Activated CD8-positive, alpha-beta T cell treated with anti-CD3 and anti-CD28 coated beads for 36 hours (primary cell): ENCODE data around the gene PPP6C. TPM values are rescaled to one million over a fixed set of nuclear protein-coding genes. Genes with fewer than 3 reads are reported as not detected.
"Not testable (repeated sequence)": the region's sequence is repeated elsewhere in the genome, so short reads cannot be mapped to it uniquely, and the experiment has no call there.

Experiments used
- ATAC-seq: fragments of 200-7000 bp; cut with Tn5 transposase; one replicate; pipeline ENCODE4 v1.10.0; 2021; ENCODE audit warnings: mild to moderate bottlenecking, moderate library complexity
- CTCF ChIA-PET: fragments of 350-600 bp; sonication (Branson Sonifier 250); formaldehyde crosslinking; loops from one replicate; lab custom pipeline; 2021; ENCODE audit warnings: antibody characterized with exemption; lab: Charles Lee
- POLR2A ChIA-PET: fragments of 350-600 bp; sonication (Branson Sonifier 250); formaldehyde crosslinking; loops from one replicate; lab custom pipeline; 2021; ENCODE audit warnings: antibody characterized with exemption; lab: Charles Lee
- DNase-seq: peaks from one replicate; pipeline ENCODE4 v3.0.0-alpha.2; 2020
- H3K27ac Mint-ChIP-seq: one replicate; pipeline ENCODE4 v1.8.0; 2021; ENCODE audit warnings: mild to moderate bottlenecking, mixed read lengths
- H3K27me3 Mint-ChIP-seq: one replicate; pipeline ENCODE4 v1.8.0; 2021; ENCODE audit warnings: mixed read lengths
- H3K36me3 Mint-ChIP-seq: one replicate; pipeline ENCODE4 v1.8.0; 2021; ENCODE audit warnings: low read depth, mixed read lengths
- H3K4me1 Mint-ChIP-seq: one replicate; pipeline ENCODE4 v1.8.0; 2021; ENCODE audit warnings: low read depth, mixed read lengths
- H3K4me3 Mint-ChIP-seq: one replicate; pipeline ENCODE4 v1.8.0; 2021; ENCODE audit warnings: mild to moderate bottlenecking, moderate library complexity, mixed read lengths
- H3K9me3 Mint-ChIP-seq: one replicate; pipeline ENCODE4 v1.8.0; 2021; ENCODE audit warnings: mixed read lengths
- CTCF ChIP-seq: fragments of 200-600 bp; IDR thresholded peaks from one replicate; pipeline ENCODE4 v1.8.0; 2022; ENCODE audit warnings: antibody characterized with exemption, mild to moderate bottlenecking
- intact Hi-C: fragments of 100-400 bp; cut with micrococcal nuclease; formaldehyde crosslinking; loops from one replicate; pipeline ENCODE4 v1.10.0; 2022
- total RNA-seq, 2 experiments: library from RNA; stranded (reverse); gene quantifications; one replicate each; pipeline ENCODE4 v1.2.3, GENCODE V29; 2021

The PPP6C gene
- total RNA-seq, 2 experiments from 2014 or later: 43.1 to 44.8 TPM

GRCh38 chr9:125180876-125181275, 8.7 kb downstream of the PPP6C start:
- no peak for DNase-seq
- peaks cover 58% of the 10 kb centered on the region for H3K4me1 Mint-ChIP-seq
- TF ChIP-seq CTCF: no peak
- intact Hi-C loops: no loop called here
- no peak for ATAC-seq
- peaks cover 5% of the 10 kb centered on the region for H3K9me3 Mint-ChIP-seq
- peaks cover 31% of the 10 kb centered on the region for H3K36me3 Mint-ChIP-seq
- H3K27ac Mint-ChIP-seq: peak overlapping the region; percentile 34
- H3K4me3 Mint-ChIP-seq: no peak overlapping the region
- ChIA-PET CTCF (no interaction called here), POLR2A (interaction anchor here (0.9 kb wide), 1 partner anchor 10 kb away, joined by 3 read pairs; no protein-coding TSS in a partner anchor)
- H3K27me3 Mint-ChIP-seq: no peaks in the 10 kb centered on the region

DNA sequence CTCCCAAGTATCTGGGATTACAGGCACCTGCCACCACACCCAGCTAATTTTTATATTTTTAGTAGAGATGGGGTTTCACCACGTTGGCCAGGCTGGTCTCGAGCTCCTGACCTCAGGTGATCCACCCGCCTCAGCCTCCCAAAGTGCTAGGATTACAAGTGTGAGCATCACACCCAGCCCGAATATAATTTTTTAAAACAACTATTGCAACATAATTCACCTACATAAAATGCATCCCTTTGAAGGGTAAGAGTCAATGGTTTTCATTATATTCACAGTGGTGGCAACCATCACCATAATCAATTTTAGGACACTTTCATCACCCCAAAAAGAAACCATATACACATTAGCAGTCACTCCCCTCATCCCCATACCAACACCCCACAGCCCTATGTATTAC, 9.8 kb downstream of the PPP6C start:
- intact Hi-C loops, H3K4me3 Mint-ChIP-seq, DNase-seq, H3K27me3 Mint-ChIP-seq, CTCF ChIA-PET, H3K9me3 Mint-ChIP-seq, ATAC-seq: not testable (repeated sequence)
- Mint-ChIP-seq H3K36me3 (peaks cover 28% of the 10 kb centered on the region), H3K4me1 (peaks cover 54% of the 10 kb centered on the region), H3K27ac (peak overlapping the region; percentile 52)
- POLR2A ChIA-PET: interaction anchor here (1.2 to 1.5 kb wide), 2 partner anchors 9 to 11 kb away, joined by 3 to 5 read pairs; no protein-coding TSS in a partner anchor

- Mint-ChIP-seq H3K27me3 (no peaks in the 10 kb centered on the region), H3K4me1 (peaks cover 50% of the 10 kb centered on the region), H3K4me3 (no peak overlapping the region), H3K27ac (peak overlapping the region; percentile 78), H3K36me3 (peaks cover 24% of the 10 kb centered on the region), H3K9me3 (peaks cover 2% of the 10 kb centered on the region)
- DNase-seq: no peak
- no peak for ATAC-seq
- no peak for TF ChIP-seq CTCF
- ChIA-PET POLR2A (interaction anchor here (1.5 kb wide), 1 partner anchor 10 kb away, joined by 5 read pairs; no protein-coding TSS in a partner anchor), CTCF (no interaction called here)
- intact Hi-C loops: no loop called here
Measured at GRCh38 chr9:125177888-125178287, 11.7 kb downstream of the PPP6C start.

DNA sequence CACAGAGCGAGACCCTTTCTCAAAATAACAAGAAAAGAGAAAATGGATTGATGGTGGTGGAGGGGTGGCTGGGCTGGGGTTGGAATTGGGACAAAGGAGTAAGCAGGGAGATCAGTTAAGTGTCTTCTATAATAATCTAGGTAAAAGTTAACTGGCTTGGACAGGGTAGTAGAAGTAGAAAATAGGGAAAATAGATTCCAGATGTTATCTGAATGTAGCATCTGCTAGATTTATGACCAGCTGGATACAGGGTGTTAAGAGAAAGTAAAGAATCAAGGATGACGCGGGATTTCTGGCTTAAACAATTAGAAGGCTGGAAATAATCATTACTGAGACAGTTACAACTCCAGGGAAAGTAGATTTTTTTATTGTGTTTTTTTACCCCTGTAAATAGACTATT, 13.0 kb downstream of the PPP6C start:
- CTCF ChIA-PET: no interaction called here
- H3K27ac Mint-ChIP-seq: no peak overlapping the region
- TF ChIP-seq CTCF: no peak

DNA sequence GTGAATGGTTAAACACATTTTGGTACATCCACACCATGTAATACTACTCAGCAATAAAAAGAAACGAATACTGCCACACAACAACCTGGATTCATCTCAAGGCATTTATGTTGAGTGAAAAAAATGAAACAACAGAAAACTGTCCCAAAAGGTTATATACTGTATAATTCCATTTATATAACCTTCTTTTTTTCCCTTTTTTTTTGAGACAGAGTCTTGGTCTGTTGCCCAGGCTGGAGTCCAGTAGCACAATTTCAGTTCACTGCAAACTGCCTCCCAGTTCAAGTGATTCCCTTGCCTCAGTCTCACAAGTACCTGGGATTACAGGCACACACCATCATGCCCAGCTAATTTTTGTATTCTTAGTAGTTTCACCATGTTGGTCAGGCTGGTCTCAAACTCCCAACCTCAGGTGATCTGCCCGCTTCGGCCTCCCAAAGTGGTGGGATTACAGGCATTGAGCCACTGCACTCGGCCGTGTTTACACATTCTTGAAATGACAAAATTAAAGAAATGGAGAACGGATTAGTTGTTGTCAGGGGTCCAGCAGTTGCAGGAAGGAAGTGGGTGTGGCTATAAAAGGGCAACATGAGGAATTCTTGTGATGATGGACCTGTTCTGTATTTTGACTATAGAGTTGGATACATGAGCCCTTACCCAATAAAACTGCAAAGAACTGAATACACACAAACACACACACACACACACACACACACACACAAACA, 17.4 kb downstream of the PPP6C start:
- Mint-ChIP-seq H3K36me3 (peaks cover 21% of the 10 kb centered on the region), H3K27me3 (no peaks in the 10 kb centered on the region), H3K4me3 (no peak overlapping the region), H3K9me3 (no peaks in the 10 kb centered on the region), H3K4me1 (peaks cover 24% of the 10 kb centered on the region), H3K27ac (peak overlapping the region; percentile 57)
- ATAC-seq (no peak), DNase-seq (no peak)
- CTCF ChIA-PET: no interaction called here
- intact Hi-C loops: no loop called here
- TF ChIP-seq CTCF: no peak
- POLR2A ChIA-PET: no interaction called here

More for the DNA sequence above, 13.0 kb downstream of the PPP6C start:
- peaks cover 16% of the 10 kb centered on the region for H3K36me3 Mint-ChIP-seq
- no peak for ATAC-seq
- POLR2A ChIA-PET: no interaction called here
- intact Hi-C loops: no loop called here
- no peaks in the 10 kb centered on the region for H3K27me3 Mint-ChIP-seq
- DNase-seq: no peak
- no peaks in the 10 kb centered on the region for H3K9me3 Mint-ChIP-seq
- H3K4me3 Mint-ChIP-seq: no peak overlapping the region
- peaks cover 50% of the 10 kb centered on the region for H3K4me1 Mint-ChIP-seq
